Stomach (tissue), 9 donors: ENCODE measurements around the gene NOVA2. TPM values are rescaled to one million over a fixed set of nuclear protein-coding genes. Genes with fewer than 3 reads are reported as not detected.

ENCODE experiments used
- DNase-seq, 2 donors: peaks; one replicate each; pipeline versions ENCODE4 v3.0.0 to v3.0.0-alpha.2; 2013 to 2019
- H3K27ac ChIP-seq, 5 donors: fragments of 200-600 bp in 4 of 5; sonication (generic) in 4 of 5; one replicate each; pipeline ENCODE4 v1.5.1; 2013 to 2019; ENCODE audit warnings: mild to moderate bottlenecking in 1 of 5, moderate library complexity in 1 of 5
- H3K27me3 ChIP-seq, 3 donors: fragments of 200-600 bp; sonication (generic); one replicate each; pipeline ENCODE4 v1.5.1; 2017 to 2019; ENCODE audit warnings: mixed run types in 1 of 3
- H3K36me3 ChIP-seq, 4 donors: fragments of 200-600 bp; sonication (generic); 1 replicate in 3 of 4; 2 replicates in 1 of 4; pipeline ENCODE4 v1.5.1; 2016 to 2019
- H3K4me1 ChIP-seq, 4 donors: fragments of 200-600 bp; sonication (generic); one replicate each; pipeline ENCODE4 v1.5.1; 2016 to 2019
- H3K4me3 ChIP-seq, 4 donors: fragments of 200-600 bp; sonication (generic) in 3 of 4; one replicate each; pipeline ENCODE4 v1.5.1; 2016 to 2019; ENCODE audit warnings: mild to moderate bottlenecking in 1 of 4
- H3K9me3 ChIP-seq, 4 donors: fragments of 200-600 bp; sonication (generic); one replicate each; pipeline ENCODE4 v1.5.1; 2016 to 2019
- CTCF ChIP-seq, 7 experiments: fragments of 450-650 bp in 4 of 7; fragments of 200-600 bp in 3 of 7; sonication (generic) in 3 of 7; IDR thresholded peaks; one replicate each; pipeline ENCODE4 v1.5.1; 2016 to 2019; ENCODE audit warnings: antibody characterized with exemption in 7 of 7, control low read depth in 2 of 7, mild to moderate bottlenecking in 1 of 7
- EP300 ChIP-seq: sonication (generic); formaldehyde crosslinking; IDR thresholded peaks from one replicate; pipeline ENCODE4 v1.6.1; 2017; ENCODE audit warnings: antibody characterized with exemption
- POLR2A ChIP-seq, 4 donors: fragments of 450-650 bp; IDR thresholded peaks; one replicate each; pipeline ENCODE4 v1.6.1; 2016; ENCODE audit warnings: antibody characterized with exemption in 4 of 4, control low read depth in 2 of 4, mild to moderate bottlenecking in 1 of 4, moderate library complexity in 1 of 4
- POLR2AphosphoS5 ChIP-seq, 3 donors: sonication (generic); formaldehyde crosslinking; IDR thresholded peaks; one replicate each; pipeline ENCODE4 v1.6.1; 2016; ENCODE audit warnings: antibody characterized with exemption in 3 of 3
- WGBS, 5 donors: extraction: QIAGEN DNeasy Blood & Tissue Kit in 3 of 5; methylation state at CpG; one replicate each; pipeline versions ENCODE4 v1.1.5 to v1.1.7; 2013 to 2018; 5-methylcytosine and 5-hydroxymethylcytosine counted together
- intact Hi-C: fragments of 100-400 bp; cut with DNase I; formaldehyde crosslinking; loops from one replicate; pipeline ENCODE4 v1.15.1; 2023; ENCODE audit warnings: low total_unique reads
- polyA plus RNA-seq, 3 donors: library from polyadenylated mRNA; stranded (reverse); fragments of 200-250 nt; gene quantifications; one replicate each; pipeline ENCODE4 v1.2.3, GENCODE V29; 2013
- total RNA-seq, 5 donors: library from RNA; depleted of rRNA; stranded (reverse); fragments of >200 nt; gene quantifications; one replicate each; pipeline versions ENCODE4 v1.1.0 to v1.2.3, GENCODE V29; 2014 to 2016
- donor health status: healthy with polysubstance abuse.
- donor health status: Bipolar disorder and iron deficiency.
- donor health status: healthy.

NOVA2 gene
- total and polyA plus RNA-seq, 8 donors, result 0.38 to 10.7 (median 1.3) TPM; not detected in 2

- no peak overlapping the region for H3K27ac ChIP-seq
- intact Hi-C loops, result no loop called here
- no peaks in the 10 kb centered on the region for H3K9me3 ChIP-seq
- DNase-seq, result no peak
- TF ChIP-seq POLR2AphosphoS5 (IDR thresholded peaks at IDR 0.05) (no peak), CTCF (IDR thresholded peaks at IDR 0.05) (no peak), EP300 (no peak), POLR2A (IDR thresholded peaks at IDR 0.05) (no peak)
- WGBS, 5 donors, result 91 to 98% (median 95%) methylated on average over 4 to 15 of the region's 15 CpGs
- H3K4me1 ChIP-seq, result peaks cover 27 to 41% (median 36%) of the 10 kb centered on the region in 4 donors
- peaks cover 5 to 51% (median 37%) of the 10 kb centered on the region in 3 donors for H3K27me3 ChIP-seq
- no peak overlapping the region for H3K4me3 ChIP-seq
- peaks cover 0 to 16% (median 7%) of the 10 kb centered on the region in 4 donors for H3K36me3 ChIP-seq
These were observed 44.4 kb upstream of the NOVA2 start for GRCh38 chr19:46017874-46018675.

- WGBS, 5 donors, result 45 to 55% (median 47%) methylated on average over 7 of the region's 7 CpGs
- H3K4me1 ChIP-seq, result peaks cover 27 to 41% (median 34%) of the 10 kb centered on the region in 4 donors
- TF ChIP-seq POLR2AphosphoS5 (IDR thresholded peaks at IDR 0.05) (no peak), EP300 (no peak), CTCF (IDR thresholded peaks at IDR 0.05) (peak in 2 of 7 experiments; percentile 2 to 20), POLR2A (IDR thresholded peaks at IDR 0.05) (no peak)
- DNase-seq, result no peak
- no peaks in the 10 kb centered on the region for H3K9me3 ChIP-seq
- H3K36me3 ChIP-seq, result peaks cover 0 to 16% (median 7%) of the 10 kb centered on the region in 4 donors
- H3K4me3 ChIP-seq, result peak overlapping the region in 3 of 4 donors; percentile 65 to 91 (median 86)
- intact Hi-C loops, result no loop called here
- H3K27me3 ChIP-seq, result peaks cover 0 to 46% (median 26%) of the 10 kb centered on the region in 3 donors
- no peak overlapping the region for H3K27ac ChIP-seq
These were observed 43.4 kb upstream of the NOVA2 start for GRCh38 chr19:46017095-46017429.

GRCh38 chr19:46016426-46017094 lies 42.9 kb upstream of the NOVA2 start:
- Histone ChIP-seq H3K27ac (peak overlapping the region; percentile 29 to 62 (median 37)), H3K27me3 (peaks cover 0 to 40% (median 21%) of the 10 kb centered on the region in 3 donors), H3K4me3 (peak overlapping the region; percentile 53 to 91 (median 76)), H3K4me1 (peaks cover 27 to 37% (median 32%) of the 10 kb centered on the region in 4 donors), H3K36me3 (peaks cover 0 to 20% (median 10%) of the 10 kb centered on the region in 4 donors), H3K9me3 (no peaks in the 10 kb centered on the region)
- intact Hi-C loops, result no loop called here
- WGBS, 5 donors, result 0 to 1% (median 1%) methylated on average over 24 to 48 of the region's 48 CpGs
- TF ChIP-seq POLR2AphosphoS5 (IDR thresholded peaks at IDR 0.05) (peak in 1 of 3 donors; percentile 35), POLR2A (IDR thresholded peaks at IDR 0.05) (no peak), CTCF (IDR thresholded peaks at IDR 0.05) (peak in 5 of 7 experiments; percentile 34 to 90 (median 79)), EP300 (no peak)
- DNase-seq, result peak; percentile 85 to 96

GRCh38 chr19:46015687-46016425 lies 42.2 kb upstream of the NOVA2 start:
- peak in 1 of 2 donors; percentile 63 for DNase-seq
- peak overlapping the region in 4 of 5 donors; percentile 29 to 62 (median 44) for H3K27ac ChIP-seq
- 2 to 8% (median 3%) methylated on average over 30 to 63 of the region's 63 CpGs for whole genome bisulfite sequencing, 5 donors
- TF ChIP-seq EP300, result no peak
- no peak for TF ChIP-seq POLR2AphosphoS5 (IDR thresholded peaks at IDR 0.05)
- H3K36me3 ChIP-seq, result peaks cover 0 to 25% (median 12%) of the 10 kb centered on the region in 4 donors
- peak overlapping the region; percentile 53 to 91 (median 76) for H3K4me3 ChIP-seq
- H3K9me3 ChIP-seq, result no peaks in the 10 kb centered on the region
- peaks cover 27 to 31% (median 29%) of the 10 kb centered on the region in 4 donors for H3K4me1 ChIP-seq
- intact Hi-C loops, result no loop called here
- peaks cover 0 to 38% (median 20%) of the 10 kb centered on the region in 3 donors for H3K27me3 ChIP-seq
